Measurements from ENCODE around the gene BAG1. TPM values are rescaled to one million over a fixed set of nuclear protein-coding genes. Genes with fewer than 3 reads are reported as not detected.

The BAG1 gene
- total RNA-seq, result 34.7 TPM

DNA sequence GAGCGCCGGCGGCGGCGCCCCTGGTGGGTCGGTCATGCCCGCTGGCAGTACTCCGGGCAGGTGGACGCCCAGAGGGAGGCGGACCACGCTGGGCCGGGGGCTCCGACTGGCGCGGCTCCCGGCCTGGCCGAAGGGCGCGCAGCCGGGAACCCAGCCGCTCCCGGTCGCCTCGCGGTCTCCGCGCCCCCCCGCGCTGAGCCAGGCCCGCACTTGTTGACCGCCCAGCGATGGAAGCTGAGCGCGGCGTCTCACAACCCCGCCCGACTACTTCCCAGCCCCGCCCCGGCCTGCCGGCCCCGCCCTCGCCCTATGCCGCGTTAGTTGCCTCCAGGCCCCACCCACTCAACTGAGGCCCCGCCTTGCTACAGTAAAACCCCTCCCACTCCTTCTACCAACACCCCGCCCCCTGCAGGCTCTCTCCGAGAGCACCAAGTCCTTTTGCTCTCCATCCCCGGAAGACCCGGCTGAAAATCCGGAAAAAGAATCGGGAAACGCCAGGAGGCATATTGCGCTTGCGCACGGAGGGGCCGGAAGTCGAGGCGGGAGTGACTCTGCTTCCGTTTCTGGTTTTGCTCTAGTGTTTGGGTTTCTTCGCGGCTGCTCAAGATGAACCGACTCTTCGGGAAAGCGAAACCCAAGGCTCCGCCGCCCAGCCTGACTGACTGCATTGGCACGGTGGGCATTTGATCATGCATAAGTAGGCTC is at the start of gene BAG1, which contains the start of gene CHMP5:
Gene BAG1, minus strand, starts transcription at position 236 of the 705 bp plus-strand sequence.
Gene CHMP5, plus strand, starts transcription at position 577 of the 705 bp plus-strand sequence. Its CDS starts 30 bp downstream, at position 607.
- peak; percentile 98 to 100 (median 99) for DNase-seq (ENCODE audit: low read depth in 2 of 3, low spot score in 2 of 3)

- DNase-seq (ENCODE audit: low read depth in 2 of 3, low spot score in 2 of 3), result no peak
Measured at GRCh38 chr9:33311953-33312352, 47.4 kb upstream of the BAG1 start.

- DNase-seq (ENCODE audit: low read depth in 2 of 3, low spot score in 2 of 3), result no peak
Measured at GRCh38 chr9:33310748-33311147, 46.2 kb upstream of the BAG1 start.

GRCh38 chr9:33309903-33310302 is 45.4 kb upstream of the BAG1 start:
- DNase-seq (ENCODE audit: low read depth in 2 of 3, low spot score in 2 of 3), result no peak

DNA sequence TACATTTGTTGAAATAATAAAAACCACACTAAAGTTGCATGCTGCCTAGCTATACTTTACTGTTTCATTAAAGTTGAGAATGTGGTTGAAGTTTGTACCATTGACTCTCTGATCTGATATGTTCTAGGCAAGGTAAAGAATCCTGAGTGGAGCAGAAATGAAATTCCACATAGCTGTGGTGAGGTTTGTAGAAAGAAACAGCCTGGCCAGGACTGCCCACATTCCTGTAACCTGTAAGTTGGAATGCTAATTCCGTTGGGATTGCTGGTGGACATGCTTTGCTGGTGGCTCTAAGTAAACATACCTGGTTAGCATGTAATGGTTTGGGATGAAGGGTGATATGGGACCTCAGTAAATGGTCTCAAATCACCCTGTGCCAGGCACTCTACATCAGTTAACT is 42.6 kb upstream of the BAG1 start:
- no peak for DNase-seq (ENCODE audit: low read depth in 2 of 3, low spot score in 2 of 3)

GRCh38 chr9:33306037-33306436 is 41.5 kb upstream of the BAG1 start:
- DNase-seq (ENCODE audit: low read depth in 2 of 3, low spot score in 2 of 3), result no peak

- peak in 1 of 3 donors; percentile 30 for DNase-seq (ENCODE audit: low read depth in 2 of 3, low spot score in 2 of 3)
Measured at GRCh38 chr9:33304362-33304761, 39.9 kb upstream of the BAG1 start.

- DNase-seq (ENCODE audit: low read depth in 2 of 3, low spot score in 2 of 3), result no peak
Measured at GRCh38 chr9:33300546-33300945, 36.0 kb upstream of the BAG1 start.

DNA sequence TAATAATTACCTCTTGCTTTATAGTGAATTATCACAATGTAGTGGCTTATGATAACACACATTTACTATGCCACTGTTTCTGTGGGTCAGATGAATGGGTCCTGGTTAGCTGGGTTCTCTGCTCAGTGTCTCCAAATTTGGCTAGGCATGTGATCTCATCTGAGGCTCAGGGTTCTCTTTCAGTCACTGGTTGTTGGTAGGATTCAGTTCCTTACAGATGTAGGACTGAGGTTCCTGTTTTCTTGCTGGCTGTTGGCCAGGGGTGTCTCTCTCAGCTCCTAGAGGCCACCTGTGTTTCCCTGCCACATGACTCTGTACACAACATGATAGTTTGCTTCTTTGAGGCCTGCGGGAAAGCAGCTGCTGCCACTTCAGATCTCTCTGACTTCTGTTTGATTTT is 32.9 kb upstream of the BAG1 start:
- peak in 2 of 3 donors; percentile 90 to 97 for DNase-seq (ENCODE audit: low read depth in 2 of 3, low spot score in 2 of 3)

DNA sequence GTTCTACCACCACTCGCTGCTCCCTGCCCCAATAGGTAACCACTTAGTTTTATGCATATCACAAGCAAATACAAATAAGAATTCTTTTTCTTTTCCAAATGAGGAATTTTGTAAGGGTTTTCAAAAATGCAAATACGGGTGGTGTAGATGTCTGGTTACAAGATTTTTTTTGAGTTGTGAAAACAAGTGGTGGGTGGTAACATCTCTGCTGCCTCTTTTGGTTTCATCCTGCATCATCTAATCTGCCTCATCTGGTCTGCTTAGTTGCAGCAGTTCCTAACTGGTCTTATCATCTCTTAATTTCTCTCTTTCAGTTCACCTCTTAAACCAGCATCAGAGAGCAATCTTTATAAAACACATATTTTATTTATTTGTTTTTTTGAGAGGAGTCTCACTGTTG is 31.1 kb upstream of the BAG1 start:
- DNase-seq (ENCODE audit: low read depth in 2 of 3, low spot score in 2 of 3), result no peak

DNA sequence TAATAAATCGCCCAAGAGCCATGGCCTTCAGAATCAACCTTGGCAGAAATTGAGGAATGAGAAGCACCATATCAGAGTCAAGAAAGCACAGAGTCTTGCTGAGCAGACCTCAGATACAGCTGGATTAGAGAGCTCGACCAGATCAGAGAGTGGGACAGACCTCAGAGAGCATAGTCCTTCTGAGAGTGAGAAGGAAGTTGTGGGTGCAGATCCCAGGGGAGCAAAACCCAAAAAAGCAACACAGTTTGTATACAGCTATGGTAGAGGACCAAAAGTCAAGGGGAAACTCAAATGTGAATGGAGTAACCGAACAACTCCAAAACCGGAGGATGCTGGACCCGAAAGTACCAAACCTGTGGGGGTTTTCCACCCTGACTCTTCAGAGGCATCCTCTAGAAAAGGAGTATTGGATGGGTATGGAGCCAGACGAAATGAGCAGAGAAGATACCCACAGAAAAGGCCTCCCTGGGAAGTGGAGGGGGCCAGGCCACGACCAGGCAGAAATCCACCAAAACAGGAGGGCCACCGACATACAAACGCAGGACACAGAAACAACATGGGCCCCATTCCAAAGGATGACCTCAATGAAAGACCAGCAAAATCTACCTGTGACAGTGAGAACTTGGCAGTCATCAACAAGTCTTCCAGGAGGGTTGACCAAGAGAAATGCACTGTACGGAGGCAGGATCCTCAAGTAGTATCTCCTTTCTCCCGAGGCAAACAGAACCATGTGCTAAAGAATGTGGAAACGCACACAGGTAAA is 30.3 kb upstream of the BAG1 start:
- DNase-seq (ENCODE audit: low read depth in 2 of 3, low spot score in 2 of 3), result no peak

GRCh38 chr9:33293782-33294181 is 29.3 kb upstream of the BAG1 start:
- DNase-seq (ENCODE audit: low read depth in 2 of 3, low spot score in 2 of 3), result no peak

DNA sequence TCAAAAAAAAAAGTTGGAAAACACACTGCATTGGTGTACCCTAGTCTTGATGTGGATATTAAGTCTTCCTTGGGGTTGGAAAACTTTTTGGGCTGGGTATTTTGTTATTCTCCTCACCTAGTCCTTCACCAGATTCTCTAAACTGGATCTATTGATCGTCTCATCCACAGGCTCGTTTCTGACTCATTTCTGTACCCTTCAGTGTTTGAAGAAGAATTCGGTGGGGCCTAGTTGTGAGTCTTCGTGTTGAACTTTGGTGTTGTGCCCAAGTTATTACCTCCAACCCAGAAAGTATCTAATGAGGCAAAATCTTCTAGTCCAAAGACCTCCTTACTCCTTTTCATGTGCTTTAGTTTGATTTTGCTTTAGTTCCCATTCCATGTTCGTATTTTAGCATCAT is 27.4 kb upstream of the BAG1 start:
- DNase-seq (ENCODE audit: low read depth in 2 of 3, low spot score in 2 of 3), result no peak

DNA sequence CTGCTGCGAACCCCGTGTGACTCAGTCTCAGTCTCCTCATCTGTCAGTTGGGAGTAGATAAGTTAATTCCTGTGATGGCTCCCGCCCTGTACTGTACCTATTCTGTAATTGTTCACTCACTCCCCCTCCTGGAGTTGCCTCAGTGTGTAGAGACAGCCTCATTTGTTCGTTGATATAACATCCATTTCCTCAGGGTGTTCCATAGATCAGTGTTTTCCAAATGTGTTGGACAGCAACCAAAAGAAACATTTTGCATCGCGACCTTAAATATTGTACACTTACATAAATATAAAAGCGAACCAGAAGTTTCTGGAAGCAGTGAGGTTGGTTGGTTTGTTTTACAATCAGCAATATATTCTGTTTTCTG is 26.5 kb upstream of the BAG1 start:
- no peak for DNase-seq (ENCODE audit: low read depth in 2 of 3, low spot score in 2 of 3)

DNA sequence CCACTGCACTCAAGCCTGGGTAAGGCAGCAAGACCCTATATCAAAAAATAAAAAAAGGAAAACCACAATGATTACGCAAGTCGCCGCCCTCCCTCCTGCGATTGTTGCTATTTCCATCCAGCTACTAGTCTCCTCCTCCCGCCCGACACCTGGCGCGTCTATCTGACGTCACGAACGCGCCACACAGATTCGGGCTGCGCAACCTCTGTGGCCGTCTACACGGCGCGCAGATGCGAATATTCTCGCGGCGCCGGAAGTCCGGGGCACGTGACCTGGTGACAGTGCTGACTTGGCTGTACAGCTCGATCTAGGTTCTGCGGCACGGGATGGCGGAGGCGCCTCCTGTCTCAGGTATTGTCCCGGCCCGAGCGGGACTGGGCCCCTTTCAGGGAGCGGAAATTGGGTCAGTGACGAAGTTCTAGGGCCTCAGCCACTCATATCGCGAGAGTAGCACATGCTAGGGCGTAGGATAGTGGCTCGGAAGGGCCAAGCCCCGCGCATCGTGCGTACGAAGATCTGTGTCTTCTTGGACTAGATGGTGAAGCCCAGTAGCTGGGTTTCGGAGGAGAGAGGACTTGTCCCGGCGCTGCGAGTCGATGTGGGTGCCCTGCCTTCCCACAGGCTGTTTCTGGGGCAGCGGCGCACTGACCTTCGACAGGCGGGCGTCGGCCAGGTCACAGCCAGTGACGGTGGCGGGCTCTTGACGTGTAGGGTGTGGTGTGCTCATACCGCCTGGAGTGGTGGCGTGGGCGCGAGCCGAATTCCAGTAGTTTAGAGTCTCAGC is 25.9 kb upstream of the BAG1 start, which contains the start of gene NFX1:
Gene NFX1, plus strand, starts transcription at position 270 of the 784 bp plus-strand sequence. Its CDS starts 57 bp downstream, at position 327.
- peak; percentile 100 for DNase-seq (ENCODE audit: low read depth in 2 of 3, low spot score in 2 of 3)

DNA sequence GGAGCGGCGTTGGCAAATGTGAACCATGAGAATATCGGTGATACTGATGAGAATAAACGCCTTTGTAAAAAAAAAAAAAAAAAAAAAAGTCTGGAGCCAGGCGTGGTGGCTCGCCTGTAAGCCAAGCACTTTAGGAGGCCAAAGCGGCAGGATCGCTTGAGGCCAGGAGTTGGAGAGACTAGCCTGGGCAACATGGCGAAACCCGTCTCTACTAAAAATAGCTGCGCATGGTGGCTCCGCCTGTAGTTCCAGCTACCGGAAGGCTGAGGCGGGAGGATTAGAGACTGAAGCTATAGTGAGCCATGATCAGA is 25.4 kb upstream of the BAG1 start:
- DNase-seq (ENCODE audit: low read depth in 2 of 3, low spot score in 2 of 3), result no peak

DNA sequence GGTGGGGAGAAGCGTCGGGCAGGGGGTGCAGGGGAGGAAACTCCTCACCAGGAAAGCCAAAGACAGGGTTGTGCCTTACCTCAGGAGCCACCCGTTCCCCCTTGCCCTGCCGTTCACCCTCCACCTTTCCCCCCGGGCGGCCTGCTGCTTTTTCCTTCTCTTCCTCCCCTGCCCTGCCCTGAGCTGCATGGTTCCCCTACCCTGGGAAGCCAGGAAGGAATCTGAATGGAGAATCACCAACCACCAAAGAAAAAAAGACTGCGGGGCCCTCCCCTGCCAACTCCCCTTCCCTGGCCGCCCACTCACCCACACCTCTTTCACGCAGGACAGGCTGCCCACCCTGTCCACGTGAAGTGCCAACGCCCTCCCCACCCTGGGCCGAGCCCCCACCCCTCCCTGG is 25.0 kb upstream of the BAG1 start:
- DNase-seq (ENCODE audit: low read depth in 2 of 3, low spot score in 2 of 3), result no peak

- DNase-seq (ENCODE audit: low read depth in 2 of 3, low spot score in 2 of 3), result no peak
Measured at GRCh38 chr9:33288828-33289483, 24.4 kb upstream of the BAG1 start.

DNA sequence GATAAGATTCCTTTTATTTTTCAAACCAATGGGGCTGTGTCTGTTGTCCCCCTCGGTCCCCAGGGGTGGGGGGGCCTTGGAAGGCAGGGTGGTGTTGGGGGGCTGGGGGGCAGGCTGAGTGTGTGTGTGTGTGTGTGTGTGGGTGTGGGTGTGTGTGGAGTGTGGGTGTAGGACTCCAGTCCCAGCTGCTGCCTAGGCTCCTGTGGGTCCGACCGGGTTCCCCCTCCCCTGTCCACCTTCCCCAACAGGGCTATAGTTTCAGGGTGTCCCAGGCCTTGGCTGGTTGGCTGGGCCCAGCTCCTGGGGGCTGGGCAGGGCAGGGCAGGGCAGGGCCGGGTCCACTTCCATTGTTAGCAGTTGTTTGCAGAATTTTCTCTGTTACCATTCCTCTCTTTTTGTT is 23.7 kb upstream of the BAG1 start:
- no peak for DNase-seq (ENCODE audit: low read depth in 2 of 3, low spot score in 2 of 3)

DNA sequence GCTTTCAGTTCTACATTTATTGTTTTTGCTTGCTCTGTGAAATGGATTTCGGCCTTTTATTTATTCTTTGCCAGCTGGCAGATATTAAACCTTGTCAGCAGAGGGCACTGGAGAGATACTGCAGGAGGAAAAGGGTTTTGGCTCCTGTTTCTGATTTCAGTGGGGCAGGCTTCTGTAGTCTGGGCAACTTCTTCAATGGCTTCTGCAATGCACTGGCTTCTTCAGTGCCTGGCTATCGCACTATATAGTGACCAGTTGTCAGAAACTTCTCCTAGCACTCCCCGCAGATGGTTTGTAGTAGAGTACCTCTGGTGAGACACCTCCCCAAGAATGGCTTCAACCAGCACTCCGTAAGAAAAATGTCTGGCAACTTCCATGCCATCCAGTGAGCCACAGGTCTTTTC is 22.6 kb upstream of the BAG1 start:
- DNase-seq (ENCODE audit: low read depth in 2 of 3, low spot score in 2 of 3), result peak; percentile 41 to 89 (median 74)

GRCh38 chr9:33285502-33285901 is 21.0 kb upstream of the BAG1 start:
- DNase-seq (ENCODE audit: low read depth in 2 of 3, low spot score in 2 of 3), result no peak
